Bronchial smooth muscle cell (primary cell): ENCODE measurements around the gene PVR. TPM values are rescaled to one million over a fixed set of nuclear protein-coding genes. Genes with fewer than 3 reads are reported as not detected.

ENCODE experiments used
- total RNA-seq: library from RNA; depleted of rRNA; stranded (reverse); fragments of >200 nt; gene quantifications from 2 replicates; pipeline ENCODE4 v1.2.1, GENCODE V29; 2014

PVR gene, protein sequence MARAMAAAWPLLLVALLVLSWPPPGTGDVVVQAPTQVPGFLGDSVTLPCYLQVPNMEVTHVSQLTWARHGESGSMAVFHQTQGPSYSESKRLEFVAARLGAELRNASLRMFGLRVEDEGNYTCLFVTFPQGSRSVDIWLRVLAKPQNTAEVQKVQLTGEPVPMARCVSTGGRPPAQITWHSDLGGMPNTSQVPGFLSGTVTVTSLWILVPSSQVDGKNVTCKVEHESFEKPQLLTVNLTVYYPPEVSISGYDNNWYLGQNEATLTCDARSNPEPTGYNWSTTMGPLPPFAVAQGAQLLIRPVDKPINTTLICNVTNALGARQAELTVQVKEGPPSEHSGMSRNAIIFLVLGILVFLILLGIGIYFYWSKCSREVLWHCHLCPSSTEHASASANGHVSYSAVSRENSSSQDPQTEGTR
- 13.9 and 14.7 TPM in 2 replicates for total RNA-seq

GRCh38 chr19:44643605-44644401, at the start of gene PVR:
PVR (plus strand) TSS chr19:44643910; CDS start chr19:44644097, 187 bp downstream.

GRCh38 chr19:44613295-44614178, 30.2 kb upstream of the PVR start, which contains the start of gene IGSF23:
IGSF23 (plus strand) TSS chr19:44613563; CDS start chr19:44613646, 83 bp downstream.

GRCh38 chr19:44671400-44671799, 27.7 kb downstream of the PVR start, which contains the start of gene CEACAM19:
CEACAM19 (plus strand) TSS chr19:44671482; CDS start chr19:44671932, 450 bp downstream.

DNA sequence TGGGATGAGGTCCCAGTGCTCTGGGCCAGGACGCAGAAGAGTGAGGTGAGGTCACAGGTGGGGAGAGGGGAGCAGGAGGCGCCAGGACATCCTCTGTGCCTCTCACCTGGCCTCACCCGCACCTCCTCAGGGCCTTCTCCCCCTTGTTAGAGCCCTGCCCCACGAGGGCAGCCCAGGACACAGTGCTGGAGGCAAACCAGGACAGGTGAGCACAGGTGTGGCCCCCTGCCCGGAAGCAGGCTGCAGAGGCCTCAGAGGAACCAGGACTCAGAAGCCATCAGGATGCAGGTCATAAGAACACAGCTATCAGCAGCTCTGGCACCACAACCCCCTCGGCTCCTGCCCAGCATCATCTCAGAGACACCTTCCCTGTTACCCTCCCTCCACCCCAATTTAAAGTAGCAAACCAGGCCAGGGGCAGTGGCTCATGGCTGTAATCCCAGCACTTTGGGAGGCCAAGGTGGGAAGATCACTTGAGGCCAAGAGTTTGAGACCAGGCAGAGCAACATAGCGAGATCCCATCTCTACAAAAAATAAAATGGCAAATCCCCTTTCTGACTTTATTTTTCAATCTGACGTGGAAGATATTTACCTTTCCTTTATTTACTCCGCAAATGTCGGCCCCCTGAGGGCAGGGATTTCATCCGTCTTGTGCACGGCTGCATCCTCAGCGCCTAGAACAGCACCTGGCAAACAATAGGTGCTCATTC, 54.9 kb downstream of the PVR start, which contains the start of gene CEACAM16:
Gene CEACAM16, plus strand, starts transcription at position 660 of the 710 bp plus-strand sequence. CDS start 2,306 bp downstream, outside the sequence.

Other genes with a start within 250 kb of the PVR start
- gene ZNF285, start 242.3 kb upstream of the PVR start, total RNA-seq = 3.2 and 3.9 TPM in 2 replicates
- 18.0 and 32.2 TPM in 2 replicates for gene ZNF229, start 195.4 kb upstream of the PVR start, total RNA-seq
- gene ZNF180, start 143.4 kb upstream of the PVR start, total RNA-seq = 5.8 and 7.9 TPM in 2 replicates
- not detected in 2 replicates for gene CEACAM20, start 114.2 kb upstream of the PVR start, total RNA-seq
- not detected in 2 replicates for gene IGSF23, start 30.3 kb upstream of the PVR start, total RNA-seq
- gene CEACAM19, start 27.6 kb downstream of the PVR start, total RNA-seq = 0.26 and 0.95 TPM in 2 replicates
- 0.09 TPM in 1 of 2 replicates, not detected in the other for gene CEACAM16, start 55.2 kb downstream of the PVR start, total RNA-seq
- 5.0 and 12.5 TPM in 2 replicates for gene BCL3, start 104.8 kb downstream of the PVR start, total RNA-seq
- gene CBLC, start 134.0 kb downstream of the PVR start, total RNA-seq = 0.09 TPM in 1 of 2 replicates, not detected in the other
- gene BCAM, start 165.2 kb downstream of the PVR start, total RNA-seq = 6.6 and 8.9 TPM in 2 replicates
- 33.6 and 40.5 TPM in 2 replicates for gene NECTIN2, start 202.4 kb downstream of the PVR start, total RNA-seq
- gene TOMM40, start 247.3 kb downstream of the PVR start, total RNA-seq = 18.8 and 19.6 TPM in 2 replicates